CD4-positive, alpha-beta T cell treated with Interleukin-2 at 100 ng/mL for 4 hours (primary cell): ENCODE data around the gene TMEM145.
"Not testable (repeated sequence)": the region's sequence is repeated elsewhere in the genome, so short reads cannot be mapped to it uniquely, and the experiment has no call there.

Experiments
- DNase-seq: peaks from one replicate; pipeline ENCODE4 v3.0.0-alpha.2; 2020; ENCODE audit warnings: low spot score

Gene TMEM145

GRCh38 chr19:42313840-42314755 is 989 bp downstream of the TMEM145 start:
- DNase-seq = no peak

- no peak for DNase-seq
Measured at GRCh38 chr19:42315024-42315423, 1.9 kb downstream of the TMEM145 start.

DNA sequence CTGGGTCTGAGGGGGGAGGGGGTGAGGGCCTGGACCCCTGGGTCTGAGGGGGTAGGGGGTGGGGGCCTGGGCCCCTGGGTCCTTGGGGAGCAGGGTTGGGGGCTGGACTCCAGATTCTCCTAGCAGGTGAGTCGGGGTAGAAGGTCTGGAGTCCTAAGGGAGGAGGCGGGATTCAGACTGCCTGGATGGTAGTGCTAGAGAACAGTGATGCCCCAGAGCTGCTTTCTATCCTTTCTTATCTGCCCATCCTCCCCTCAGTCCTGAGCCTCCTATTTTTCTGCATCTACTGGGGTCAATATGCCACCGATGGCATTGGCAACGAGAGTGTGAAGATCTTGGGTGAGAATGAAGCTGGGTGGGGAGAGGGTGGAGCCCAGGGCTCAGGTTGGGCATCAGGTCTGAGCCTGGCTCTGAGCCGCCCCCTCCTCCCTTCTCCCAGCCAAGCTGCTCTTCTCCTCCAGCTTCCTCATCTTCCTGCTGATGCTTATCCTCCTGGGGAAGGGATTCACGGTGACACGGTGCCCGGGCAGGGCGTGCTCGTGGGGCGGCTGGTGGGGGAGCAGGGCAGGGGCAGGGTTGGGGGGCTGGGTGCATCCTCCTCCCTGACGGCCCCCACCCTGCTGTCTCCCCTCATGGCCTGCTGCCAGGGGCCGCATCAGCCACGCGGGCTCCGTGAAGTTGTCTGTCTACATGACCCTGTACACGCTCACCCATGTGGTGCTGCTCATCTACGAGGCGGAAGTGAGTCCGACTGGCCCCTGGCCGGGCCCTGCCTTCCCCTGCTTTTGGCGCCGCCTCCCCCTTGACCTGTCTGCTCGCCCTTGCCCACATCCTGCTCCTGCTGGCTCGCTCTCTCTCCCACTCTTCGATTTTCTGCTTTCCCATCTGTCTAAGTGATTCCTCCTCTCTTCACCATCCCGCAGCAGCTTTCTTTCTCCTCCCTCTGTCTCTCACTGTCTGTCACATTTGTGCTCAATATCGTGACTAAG is 3.4 kb downstream of the TMEM145 start:
- DNase-seq = no peak

DNA sequence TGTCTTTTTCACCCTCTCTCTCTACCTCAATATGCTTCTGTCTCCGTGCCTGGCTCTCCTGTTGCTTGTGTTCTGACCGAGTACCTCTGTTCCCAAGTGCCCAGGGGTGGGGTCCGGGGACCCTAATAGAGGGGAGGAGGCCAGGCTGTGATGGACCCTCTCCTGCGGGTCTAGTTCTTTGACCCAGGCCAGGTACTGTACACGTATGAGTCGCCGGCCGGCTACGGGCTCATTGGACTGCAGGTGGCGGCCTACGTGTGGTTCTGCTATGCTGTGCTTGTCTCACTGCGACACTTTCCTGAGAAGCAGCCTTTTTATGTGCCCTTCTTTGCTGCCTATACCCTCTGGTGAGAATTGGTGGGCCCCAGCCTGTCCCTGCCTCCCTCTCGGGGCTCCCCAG is 4.4 kb downstream of the TMEM145 start:
- no peak for DNase-seq

DNA sequence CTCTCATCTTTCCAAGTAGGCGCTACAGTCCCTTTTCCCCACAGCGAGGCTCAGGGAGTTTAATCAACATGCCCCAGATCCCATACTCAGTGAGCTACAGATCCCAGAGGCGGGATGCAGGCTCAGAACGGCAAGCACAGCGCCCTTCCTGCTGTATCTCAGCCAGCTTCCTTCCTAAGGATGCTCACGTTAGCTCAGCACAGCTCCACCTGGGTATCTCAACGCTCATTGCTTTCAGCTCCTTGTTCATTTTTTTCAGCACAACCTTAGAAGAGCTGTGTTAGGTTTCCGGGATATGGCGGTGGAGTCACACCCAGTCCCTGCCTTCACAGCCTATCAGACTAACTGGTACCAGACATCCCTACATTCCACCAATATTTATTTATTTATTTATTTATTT is 9.2 kb downstream of the TMEM145 start:
- DNase-seq = no peak

GRCh38 chr19:42323473-42323851 is 10.4 kb downstream of the TMEM145 start:
- no peak for DNase-seq

GRCh38 chr19:42323852-42324654 is 10.9 kb downstream of the TMEM145 start:
- peak; percentile 9 for DNase-seq

- no peak for DNase-seq
Measured at GRCh38 chr19:42324655-42325307, 11.7 kb downstream of the TMEM145 start.

GRCh38 chr19:42325308-42325895 is 12.3 kb downstream of the TMEM145 start, which contains the start of gene MEGF8:
Gene MEGF8 (plus strand): TSS chr19:42325635. CDS start chr19:42326244, 609 bp downstream.
- peak; percentile 100 for DNase-seq

DNA sequence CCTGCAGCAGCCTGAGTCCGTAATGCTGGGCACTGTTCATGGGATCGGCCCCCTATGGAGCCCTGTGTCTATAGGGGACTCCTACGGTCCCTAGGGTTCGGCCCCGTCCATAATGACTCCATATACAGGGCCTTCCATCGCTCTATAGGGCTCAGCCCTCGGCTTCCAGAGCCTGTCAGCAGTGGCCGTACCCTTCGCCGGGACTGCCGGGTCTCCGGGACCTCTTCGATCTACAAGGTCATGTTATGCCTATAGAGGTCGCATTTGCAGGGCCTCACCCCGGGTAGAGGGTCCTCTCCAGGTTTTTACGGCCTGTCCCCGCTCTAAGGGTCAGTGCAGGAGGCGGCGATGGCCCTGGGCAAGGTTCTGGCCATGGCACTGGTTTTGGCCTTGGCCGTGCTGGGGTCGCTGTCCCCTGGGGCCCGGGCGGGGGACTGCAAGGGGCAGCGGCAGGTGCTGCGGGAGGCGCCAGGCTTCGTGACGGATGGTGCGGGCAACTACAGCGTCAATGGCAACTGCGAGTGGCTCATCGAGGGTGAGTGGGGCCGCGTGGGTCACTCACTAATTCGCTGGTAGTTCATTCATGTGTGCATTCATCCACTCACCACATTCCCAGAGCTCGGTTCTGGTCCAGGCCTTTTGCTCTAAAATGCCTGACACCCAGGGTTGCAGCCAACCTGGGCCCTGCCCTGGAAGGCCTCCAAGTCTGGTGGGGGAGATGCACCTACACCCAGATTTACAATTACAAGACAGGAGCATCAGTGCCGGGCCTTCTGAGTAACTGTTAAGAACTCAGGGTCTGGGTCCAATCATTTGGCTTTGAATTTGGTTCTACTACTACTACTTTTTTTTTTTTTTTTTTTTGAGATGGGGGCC is 13.0 kb downstream of the TMEM145 start:
- DNase-seq = no peak

DNA sequence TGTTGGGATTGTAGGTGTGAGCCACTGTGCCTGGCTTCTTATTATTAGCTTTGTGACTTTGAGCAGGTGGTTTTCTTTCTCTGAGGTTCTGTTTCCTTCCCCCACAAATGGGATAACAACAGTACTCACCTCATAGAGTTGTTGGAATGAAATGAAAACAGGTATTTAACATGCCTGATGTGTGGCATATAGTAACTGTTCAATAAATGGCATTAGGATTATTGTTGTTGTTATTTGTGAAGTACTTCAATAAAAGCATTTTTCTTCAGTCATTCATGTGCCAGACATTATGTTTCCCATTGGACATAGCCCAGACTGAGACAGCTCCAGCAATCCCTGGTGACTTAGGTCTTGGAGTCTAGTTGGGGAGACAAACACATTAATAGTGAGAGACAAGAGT is 13.9 kb downstream of the TMEM145 start:
- no peak for DNase-seq

GRCh38 chr19:42327381-42327780 is 14.3 kb downstream of the TMEM145 start:
- DNase-seq = no peak

DNA sequence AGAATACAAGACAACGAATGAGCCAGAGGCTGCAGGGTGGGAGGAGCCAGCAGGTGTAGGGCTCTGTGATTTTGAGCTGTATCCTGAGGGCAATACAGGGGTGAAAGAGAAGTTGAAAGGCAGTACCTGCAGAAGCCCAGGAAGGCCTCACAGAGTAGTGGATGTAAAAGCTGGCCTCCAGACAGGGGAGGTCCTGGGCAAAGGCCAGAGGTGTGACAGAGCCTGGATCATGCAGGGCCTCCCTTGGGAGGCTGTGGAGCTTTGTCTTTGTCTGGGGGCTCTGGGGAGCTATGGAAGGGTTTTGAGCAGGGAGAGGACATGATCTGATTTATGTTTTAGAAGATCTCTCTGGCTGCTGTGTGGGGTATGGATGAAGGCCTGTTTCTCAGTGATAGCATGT is 15.0 kb downstream of the TMEM145 start:
- DNase-seq = no peak

DNA sequence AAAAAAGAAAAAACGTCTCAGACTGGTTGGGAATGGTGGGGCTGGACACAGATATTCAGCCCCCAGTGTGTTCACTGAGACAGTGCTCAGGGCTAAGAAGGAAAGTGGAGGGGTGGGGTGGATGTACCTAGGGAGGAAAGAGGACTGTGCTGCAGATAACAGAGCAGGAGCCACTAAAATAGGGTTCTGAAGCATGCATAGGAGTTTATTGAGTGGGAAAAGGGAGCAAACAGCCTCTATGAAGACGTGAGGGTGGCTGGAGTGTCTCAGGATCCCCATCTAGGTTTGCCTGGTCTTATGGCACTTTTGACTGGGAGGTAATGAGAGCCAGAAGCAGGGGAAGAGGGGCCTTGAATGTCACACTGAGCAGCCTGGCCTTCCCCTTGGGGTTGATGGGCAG is 15.7 kb downstream of the TMEM145 start:
- DNase-seq = no peak

- DNase-seq = no peak
Measured at GRCh38 chr19:42330241-42330711, 17.2 kb downstream of the TMEM145 start.

- DNase-seq = not testable (repeated sequence)
Measured at GRCh38 chr19:42331333-42331732, 18.2 kb downstream of the TMEM145 start.

- no peak for DNase-seq
Measured at GRCh38 chr19:42332059-42332458, 18.9 kb downstream of the TMEM145 start.

DNA sequence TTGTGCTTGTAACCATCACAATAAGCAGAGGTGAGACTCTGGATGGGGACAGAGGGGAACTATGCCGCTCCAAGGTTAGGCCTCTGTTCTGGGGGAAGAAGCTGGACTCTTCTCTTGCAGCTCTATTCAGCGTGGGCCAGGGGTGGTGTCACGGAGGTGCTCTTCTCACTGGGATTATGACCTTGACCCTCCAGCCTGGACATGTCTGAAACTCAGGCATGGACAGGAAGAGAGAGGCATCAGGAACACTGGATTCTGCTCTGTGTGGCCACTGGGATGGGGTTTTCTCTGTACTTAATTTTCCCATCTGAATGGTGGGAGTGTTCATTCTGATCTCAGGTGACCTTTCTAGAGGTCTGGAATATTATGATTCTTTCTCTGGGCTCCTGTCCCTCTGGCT is 19.9 kb downstream of the TMEM145 start:
- no peak for DNase-seq

DNA sequence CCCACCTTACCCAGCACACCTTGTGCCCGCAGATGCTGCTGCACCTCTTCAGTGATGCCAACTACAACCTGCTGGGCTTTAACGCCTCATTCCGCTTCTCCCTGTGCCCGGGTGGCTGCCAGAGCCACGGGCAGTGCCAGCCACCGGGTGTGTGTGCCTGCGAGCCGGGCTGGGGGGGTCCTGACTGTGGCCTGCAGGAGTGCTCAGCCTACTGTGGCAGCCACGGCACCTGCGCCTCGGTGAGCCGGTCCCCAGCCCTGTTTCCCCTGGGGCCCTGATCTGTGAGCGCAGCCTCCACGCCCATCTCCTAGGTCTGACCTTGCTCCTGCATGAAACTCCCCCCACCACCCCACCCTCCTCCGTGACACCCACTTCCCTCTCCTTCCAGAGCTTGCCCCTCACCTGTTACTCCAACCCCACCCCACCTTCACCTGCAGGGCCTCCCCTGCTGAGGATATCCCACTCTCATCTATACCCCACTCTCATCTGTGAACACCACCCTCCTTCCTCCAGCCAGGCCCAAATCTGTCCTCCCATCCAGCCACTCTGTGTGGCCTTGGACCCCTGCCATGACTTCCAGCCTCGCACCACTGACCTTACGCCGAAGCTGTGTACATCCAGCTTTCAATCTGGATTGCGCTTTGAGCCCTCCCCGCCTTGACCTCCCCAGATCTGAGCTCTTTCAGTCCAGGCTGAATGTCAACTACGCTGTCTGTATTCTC is 21.0 kb downstream of the TMEM145 start:
- DNase-seq = no peak
